OCI-LY1 (cell line): ENCODE results near the gene MPG.

Experiments
- H2AFZ ChIP-seq: fragments of 200-600 bp; sonication (generic), shearing (Covaris generic); 2 replicates; pipeline ENCODE4 v1.6.0; 2014; ENCODE audit warnings: antibody characterized with exemption, mild to moderate bottlenecking, low read length
- H3F3A ChIP-seq: fragments of 200-600 bp; sonication (generic), shearing (Covaris generic); 2 replicates; pipeline ENCODE4 v1.6.0; 2014; ENCODE audit warnings: mild to moderate bottlenecking, antibody characterized with exemption, low read length, moderate library complexity; ENCODE audit not compliant: insufficient read depth
- H3K27ac ChIP-seq: fragments of 200-600 bp; sonication (generic); 2 replicates; pipeline ENCODE4 v1.5.1; 2014; ENCODE audit warnings: low read length, mixed run types, mild to moderate bottlenecking, low read depth; ENCODE audit not compliant: poor library complexity, severe bottlenecking
- H3K27me3 ChIP-seq: fragments of 200-600 bp; sonication (generic); 2 replicates; pipeline ENCODE4 v1.6.0; 2014; ENCODE audit warnings: antibody characterized with exemption, mild to moderate bottlenecking, low read length, moderate library complexity; ENCODE audit not compliant: insufficient read depth
- H3K36me3 ChIP-seq: fragments of 200-600 bp; sonication (generic); 2 replicates; pipeline ENCODE4 v1.6.1; 2014; ENCODE audit warnings: mild to moderate bottlenecking, antibody characterized with exemption, low read length, moderate library complexity, mixed read lengths; ENCODE audit not compliant: insufficient read depth
- H3K4me1 ChIP-seq: fragments of 200-600 bp; sonication (generic); 2 replicates; pipeline ENCODE4 v1.5.1; 2014; ENCODE audit warnings: mild to moderate bottlenecking, low read length, moderate library complexity; ENCODE audit not compliant: insufficient read depth, severe bottlenecking
- H3K4me2 ChIP-seq: fragments of 200-600 bp; sonication (generic), shearing (Covaris generic); 2 replicates; pipeline ENCODE4 v1.6.1; 2014; ENCODE audit warnings: low read length
- H3K4me3 ChIP-seq: fragments of 200-600 bp; sonication (generic); 2 replicates; pipeline ENCODE4 v1.5.1; 2014; ENCODE audit warnings: low read length, low read depth, mild to moderate bottlenecking, mixed read lengths; ENCODE audit not compliant: poor library complexity, severe bottlenecking
- H3K79me2 ChIP-seq: fragments of 200-600 bp; shearing (Covaris generic); 2 replicates; pipeline ENCODE4 v1.6.1; 2016; ENCODE audit warnings: mixed run types, low read length, mixed read lengths; ENCODE audit not compliant: insufficient read depth
- H3K9ac ChIP-seq: fragments of 200-600 bp; sonication (generic), shearing (Covaris generic); 2 replicates; pipeline ENCODE4 v1.6.1; 2014; ENCODE audit warnings: mild to moderate bottlenecking, low read length, mixed read lengths
- H3K9me2 ChIP-seq: fragments of 200-600 bp; sonication (generic), shearing (Covaris generic); 2 replicates; pipeline ENCODE4 v1.6.1; 2014; ENCODE audit warnings: low read depth, mild to moderate bottlenecking, low read length, mixed read lengths
- H3K9me3 ChIP-seq: fragments of 200-600 bp; shearing (Covaris generic); 2 replicates; pipeline ENCODE4 v1.6.1; 2014; ENCODE audit warnings: low read length, mixed read lengths
- H4K20me1 ChIP-seq: fragments of 200-600 bp; sonication (generic), shearing (Covaris generic); 2 replicates; pipeline ENCODE4 v1.6.0; 2016; ENCODE audit warnings: mild to moderate bottlenecking, low read length; ENCODE audit not compliant: insufficient read depth
- EZH2 ChIP-seq: fragments of 200-600 bp; sonication (generic), shearing (Covaris generic); IDR thresholded peaks from 2 replicates; pipeline ENCODE4 v1.8.0; 2017; ENCODE audit warnings: borderline replicate concordance, mixed run types, mild to moderate bottlenecking, antibody characterized with exemption, low read length, moderate library complexity, mixed read lengths
- TF ChIP-seq, protein P1 (sequence below): fragments of 200-600 bp; sonication (generic), shearing (Covaris generic); IDR thresholded peaks from 2 replicates; pipeline ENCODE4 v1.5.1; 2017; ENCODE audit warnings: mild to moderate bottlenecking, antibody characterized with exemption, low read length, moderate library complexity, mixed read lengths

MPG gene

DNA sequence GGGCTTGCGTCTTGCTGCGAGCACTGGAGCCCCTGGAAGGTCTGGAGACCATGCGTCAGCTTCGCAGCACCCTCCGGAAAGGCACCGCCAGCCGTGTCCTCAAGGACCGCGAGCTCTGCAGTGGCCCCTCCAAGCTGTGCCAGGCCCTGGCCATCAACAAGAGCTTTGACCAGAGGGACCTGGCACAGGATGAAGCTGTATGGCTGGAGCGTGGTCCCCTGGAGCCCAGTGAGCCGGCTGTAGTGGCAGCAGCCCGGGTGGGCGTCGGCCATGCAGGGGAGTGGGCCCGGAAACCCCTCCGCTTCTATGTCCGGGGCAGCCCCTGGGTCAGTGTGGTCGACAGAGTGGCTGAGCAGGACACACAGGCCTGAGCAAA lies 7.4 kb downstream of the MPG start:
- Histone ChIP-seq H3K4me2 (no peak overlapping the region), H4K20me1 (no peaks in the 10 kb centered on the region), H3K79me2 (no peaks in the 10 kb centered on the region), H3K9me2 (no peaks in the 10 kb centered on the region), H3K9ac (no peak overlapping the region), H3K9me3 (no peaks in the 10 kb centered on the region), H3K27ac (peak overlapping the region; percentile 59), H3K4me3 (no peak overlapping the region), H2AFZ (no peak overlapping the region), H3K27me3 (no peaks in the 10 kb centered on the region), H3K36me3 (peaks cover 48% of the 10 kb centered on the region), H3F3A (no peaks in the 10 kb centered on the region), H3K4me1 (peaks cover 14% of the 10 kb centered on the region)
- no peak for TF ChIP-seq EZH2
- TF ChIP-seq, protein P1, sequence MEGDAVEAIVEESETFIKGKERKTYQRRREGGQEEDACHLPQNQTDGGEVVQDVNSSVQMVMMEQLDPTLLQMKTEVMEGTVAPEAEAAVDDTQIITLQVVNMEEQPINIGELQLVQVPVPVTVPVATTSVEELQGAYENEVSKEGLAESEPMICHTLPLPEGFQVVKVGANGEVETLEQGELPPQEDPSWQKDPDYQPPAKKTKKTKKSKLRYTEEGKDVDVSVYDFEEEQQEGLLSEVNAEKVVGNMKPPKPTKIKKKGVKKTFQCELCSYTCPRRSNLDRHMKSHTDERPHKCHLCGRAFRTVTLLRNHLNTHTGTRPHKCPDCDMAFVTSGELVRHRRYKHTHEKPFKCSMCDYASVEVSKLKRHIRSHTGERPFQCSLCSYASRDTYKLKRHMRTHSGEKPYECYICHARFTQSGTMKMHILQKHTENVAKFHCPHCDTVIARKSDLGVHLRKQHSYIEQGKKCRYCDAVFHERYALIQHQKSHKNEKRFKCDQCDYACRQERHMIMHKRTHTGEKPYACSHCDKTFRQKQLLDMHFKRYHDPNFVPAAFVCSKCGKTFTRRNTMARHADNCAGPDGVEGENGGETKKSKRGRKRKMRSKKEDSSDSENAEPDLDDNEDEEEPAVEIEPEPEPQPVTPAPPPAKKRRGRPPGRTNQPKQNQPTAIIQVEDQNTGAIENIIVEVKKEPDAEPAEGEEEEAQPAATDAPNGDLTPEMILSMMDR = no peak

DNA sequence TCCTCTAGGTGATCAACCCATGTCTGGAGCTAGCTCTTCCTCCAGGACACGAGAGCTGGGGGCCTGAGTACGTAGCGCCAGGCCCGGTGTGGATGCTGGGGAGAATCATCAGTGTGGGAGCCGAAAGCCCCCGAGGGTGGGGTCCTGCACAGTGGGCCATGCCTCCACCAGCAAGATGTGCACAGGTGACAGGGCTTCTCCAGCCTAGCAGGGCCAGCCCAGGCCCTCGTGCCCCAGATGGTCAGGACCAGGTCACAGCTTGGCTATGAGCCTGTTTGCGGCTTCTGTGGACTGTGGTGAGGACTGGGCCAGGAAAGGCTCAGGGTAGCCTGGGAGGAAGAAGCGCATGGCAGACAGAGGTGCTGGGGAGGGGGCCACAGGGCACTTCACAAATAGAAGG lies 7.8 kb downstream of the MPG start:
- Histone ChIP-seq H3K9ac (no peak overlapping the region), H3K27ac (no peak overlapping the region), H3K4me3 (no peak overlapping the region), H3K9me3 (no peaks in the 10 kb centered on the region), H2AFZ (no peak overlapping the region), H3F3A (no peaks in the 10 kb centered on the region), H3K9me2 (no peaks in the 10 kb centered on the region), H3K4me2 (no peak overlapping the region), H3K36me3 (peaks cover 50% of the 10 kb centered on the region), H3K4me1 (peaks cover 14% of the 10 kb centered on the region), H4K20me1 (no peaks in the 10 kb centered on the region), H3K27me3 (no peaks in the 10 kb centered on the region), H3K79me2 (no peaks in the 10 kb centered on the region)
- TF ChIP-seq, protein P1 = no peak
- no peak for TF ChIP-seq EZH2

DNA sequence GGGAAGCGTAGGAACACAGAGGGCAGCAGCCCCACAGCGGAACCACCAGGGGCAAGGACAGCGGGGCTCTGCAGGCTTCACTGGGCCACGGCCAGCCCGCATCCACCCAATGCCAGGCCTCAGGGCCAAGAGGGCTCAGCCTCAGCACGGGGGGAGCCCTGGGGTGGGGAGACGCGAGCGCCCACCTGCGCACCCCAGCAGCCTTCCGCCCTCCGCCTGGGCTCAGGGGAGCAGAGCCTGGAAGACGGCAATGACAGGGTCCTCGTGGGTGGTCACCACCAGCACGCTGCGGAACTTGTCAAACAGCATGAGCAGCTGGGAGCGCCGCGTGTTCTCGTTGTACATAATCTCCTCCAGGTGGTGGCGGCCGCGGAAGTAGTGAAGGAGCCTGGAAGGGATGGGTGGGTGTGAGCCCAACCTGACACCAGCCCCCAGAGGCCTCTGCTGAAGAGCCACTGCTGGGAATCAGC lies 8.5 kb downstream of the MPG start:
- H2AFZ ChIP-seq = no peak overlapping the region
- H3K4me2 ChIP-seq = no peak overlapping the region
- peaks cover 14% of the 10 kb centered on the region for H3K4me1 ChIP-seq
- no peaks in the 10 kb centered on the region for H3F3A ChIP-seq
- peaks cover 50% of the 10 kb centered on the region for H3K36me3 ChIP-seq
- H3K9ac ChIP-seq = no peak overlapping the region
- H4K20me1 ChIP-seq = no peaks in the 10 kb centered on the region
- no peaks in the 10 kb centered on the region for H3K9me2 ChIP-seq
- H3K27me3 ChIP-seq = no peaks in the 10 kb centered on the region
- H3K4me3 ChIP-seq = no peak overlapping the region
- H3K27ac ChIP-seq = no peak overlapping the region
- H3K9me3 ChIP-seq = no peaks in the 10 kb centered on the region
- no peaks in the 10 kb centered on the region for H3K79me2 ChIP-seq
- TF ChIP-seq, protein P1 = no peak
